Gastroesophageal sphincter (tissue), 4 donors: ENCODE measurements around the gene TRIM6. TPM values are rescaled to one million over a fixed set of nuclear protein-coding genes. Genes with fewer than 3 reads are reported as not detected.
A peak's percentile ranks its signal among the peaks of the same experiment; 100 is the strongest.
"Not testable (repeated sequence)": the region's sequence is repeated elsewhere in the genome, so short reads cannot be mapped to it uniquely, and the experiment has no call there.

Source experiments
- ATAC-seq: fragments of 150-250 bp; one replicate; pipeline ENCODE4 v1.9.1; 2016; ENCODE audit warnings: mild to moderate bottlenecking, moderate library complexity
- H3K27ac ChIP-seq, 4 donors: fragments of 200-600 bp; sonication (generic) in 3 of 4; 1 replicate in 3 of 4; 2 replicates in 1 of 4; pipeline ENCODE4 v1.5.1; 2016 to 2019
- H3K27me3 ChIP-seq: fragments of 200-600 bp; sonication (generic); one replicate; pipeline ENCODE4 v1.5.1; 2019
- H3K36me3 ChIP-seq, 2 donors: fragments of 200-600 bp; sonication (generic); one replicate each; pipeline ENCODE4 v1.5.1; 2019; ENCODE audit warnings: control low read depth in 1 of 2
- H3K4me1 ChIP-seq, 3 donors: fragments of 200-600 bp; sonication (generic); 1 replicate in 2 of 3; 2 replicates in 1 of 3; pipeline ENCODE4 v1.5.1; 2016 to 2019; ENCODE audit warnings: control low read depth in 2 of 3
- H3K4me3 ChIP-seq, 2 donors: fragments of 200-600 bp; sonication (generic); one replicate each; pipeline ENCODE4 v1.5.1; 2019; ENCODE audit warnings: mild to moderate bottlenecking in 1 of 2, moderate library complexity in 1 of 2
- H3K9me3 ChIP-seq, 3 donors: fragments of 200-600 bp; sonication (generic); one replicate each; pipeline ENCODE4 v1.5.1; 2017 to 2019; ENCODE audit warnings: control low read depth in 2 of 3
- EP300 ChIP-seq: sonication (generic); formaldehyde crosslinking; IDR thresholded peaks from one replicate; pipeline ENCODE4 v1.6.1; 2017; ENCODE audit warnings: antibody characterized with exemption, mild to moderate bottlenecking
- POLR2A ChIP-seq, 2 donors: fragments of 450-650 bp; IDR thresholded peaks; one replicate each; pipeline ENCODE4 v1.6.1; 2017; ENCODE audit warnings: antibody characterized with exemption in 2 of 2, mild to moderate bottlenecking in 2 of 2, moderate library complexity in 1 of 2
- POLR2AphosphoS5 ChIP-seq: sonication (generic); formaldehyde crosslinking; IDR thresholded peaks from one replicate; pipeline ENCODE4 v1.6.1; 2017; ENCODE audit warnings: antibody characterized with exemption
- WGBS, 2 donors: methylation state at CpG; one replicate each; pipeline ENCODE4 v1.1.5; 2018; ENCODE audit warnings: low coverage in 1 of 2; 5-methylcytosine and 5-hydroxymethylcytosine counted together
- total RNA-seq, 4 donors: library from RNA; depleted of rRNA; stranded (reverse); fragments of >200 nt; gene quantifications; one replicate each; pipeline ENCODE4 v1.1.0, GENCODE V29; 2016
- TF ChIP-seq, protein P1 (sequence below), 4 experiments: fragments of 200-600 bp in 2 of 4; fragments of 450-650 bp in 2 of 4; sonication (generic) in 1 of 4; IDR thresholded peaks; one replicate each; pipeline ENCODE4 v1.5.1; 2017 to 2019; ENCODE audit warnings: antibody characterized with exemption in 4 of 4, mild to moderate bottlenecking in 2 of 4, moderate library complexity in 2 of 4

The TRIM6 gene
- total RNA-seq, 4 donors from 2014 or later: 1.6 to 5.6 (median 2.1) TPM

DNA sequence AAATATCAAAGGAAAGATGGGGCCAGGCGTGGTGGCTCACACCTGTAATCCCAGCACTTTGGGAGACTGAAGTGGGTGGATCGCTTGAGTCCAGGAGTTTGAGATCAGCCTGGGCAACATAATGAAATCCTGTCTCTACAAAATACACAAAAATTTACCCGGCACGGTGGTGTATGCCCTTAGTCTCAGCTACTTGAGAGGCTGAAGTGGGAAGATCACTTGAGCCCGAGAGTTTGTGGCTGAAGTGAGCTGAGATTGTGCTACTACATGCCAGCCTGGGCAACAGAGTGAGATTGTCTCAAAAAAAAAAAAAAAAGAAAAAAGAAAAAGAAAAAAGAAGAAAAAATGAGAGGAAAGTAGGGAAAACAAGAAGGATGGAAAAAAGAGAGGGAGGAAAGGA, 3.8 kb upstream of the TRIM6 start:
- Histone ChIP-seq H3K27ac (no peak overlapping the region), H3K36me3 (no peaks in the 10 kb centered on the region), H3K4me3 (no peak overlapping the region), H3K4me1 (peaks cover 0 to 16% (median 5%) of the 10 kb centered on the region in 3 donors), H3K27me3 (no peaks in the 10 kb centered on the region), H3K9me3 (no peaks in the 10 kb centered on the region)
- no peak for ATAC-seq
- TF ChIP-seq EP300 (no peak), POLR2A (IDR thresholded peaks at IDR 0.05) (no peak)
- WGBS, 2 donors: 59 to 67% methylated on average over 4 to 5 of the region's 5 CpGs

DNA sequence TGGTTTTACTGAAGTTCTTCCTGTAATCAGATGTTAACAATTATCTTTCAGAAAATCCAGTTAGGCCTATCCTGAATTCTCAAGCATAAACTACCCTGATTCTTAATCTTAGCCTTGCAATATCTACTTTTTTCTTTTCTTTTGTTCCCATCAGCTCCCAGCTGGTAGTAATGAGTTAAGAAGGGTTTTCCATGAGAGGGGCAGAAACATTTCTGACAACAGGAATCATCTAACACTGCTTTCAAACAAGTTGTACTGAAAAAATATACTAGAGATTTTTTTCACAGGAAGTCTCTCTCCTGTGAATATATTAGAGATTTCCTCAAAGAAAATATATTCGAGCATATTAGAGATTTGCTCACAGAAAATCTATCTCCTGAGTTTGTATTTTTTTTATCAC, 3.3 kb upstream of the TRIM6 start:
- H3K4me3 ChIP-seq: no peak overlapping the region
- peaks cover 0 to 21% (median 5%) of the 10 kb centered on the region in 3 donors for H3K4me1 ChIP-seq
- no peak for ATAC-seq
- H3K36me3 ChIP-seq: no peaks in the 10 kb centered on the region
- WGBS, 2 donors: 38 to 64% methylated on average over 1 of the region's 1 CpG
- TF ChIP-seq POLR2A (IDR thresholded peaks at IDR 0.05) (no peak), POLR2AphosphoS5 (no peak), EP300 (no peak)
- TF ChIP-seq, protein P1, sequence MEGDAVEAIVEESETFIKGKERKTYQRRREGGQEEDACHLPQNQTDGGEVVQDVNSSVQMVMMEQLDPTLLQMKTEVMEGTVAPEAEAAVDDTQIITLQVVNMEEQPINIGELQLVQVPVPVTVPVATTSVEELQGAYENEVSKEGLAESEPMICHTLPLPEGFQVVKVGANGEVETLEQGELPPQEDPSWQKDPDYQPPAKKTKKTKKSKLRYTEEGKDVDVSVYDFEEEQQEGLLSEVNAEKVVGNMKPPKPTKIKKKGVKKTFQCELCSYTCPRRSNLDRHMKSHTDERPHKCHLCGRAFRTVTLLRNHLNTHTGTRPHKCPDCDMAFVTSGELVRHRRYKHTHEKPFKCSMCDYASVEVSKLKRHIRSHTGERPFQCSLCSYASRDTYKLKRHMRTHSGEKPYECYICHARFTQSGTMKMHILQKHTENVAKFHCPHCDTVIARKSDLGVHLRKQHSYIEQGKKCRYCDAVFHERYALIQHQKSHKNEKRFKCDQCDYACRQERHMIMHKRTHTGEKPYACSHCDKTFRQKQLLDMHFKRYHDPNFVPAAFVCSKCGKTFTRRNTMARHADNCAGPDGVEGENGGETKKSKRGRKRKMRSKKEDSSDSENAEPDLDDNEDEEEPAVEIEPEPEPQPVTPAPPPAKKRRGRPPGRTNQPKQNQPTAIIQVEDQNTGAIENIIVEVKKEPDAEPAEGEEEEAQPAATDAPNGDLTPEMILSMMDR (IDR thresholded peaks at IDR 0.05): no peak
- H3K9me3 ChIP-seq: no peaks in the 10 kb centered on the region
- no peaks in the 10 kb centered on the region for H3K27me3 ChIP-seq
- no peak overlapping the region for H3K27ac ChIP-seq

DNA sequence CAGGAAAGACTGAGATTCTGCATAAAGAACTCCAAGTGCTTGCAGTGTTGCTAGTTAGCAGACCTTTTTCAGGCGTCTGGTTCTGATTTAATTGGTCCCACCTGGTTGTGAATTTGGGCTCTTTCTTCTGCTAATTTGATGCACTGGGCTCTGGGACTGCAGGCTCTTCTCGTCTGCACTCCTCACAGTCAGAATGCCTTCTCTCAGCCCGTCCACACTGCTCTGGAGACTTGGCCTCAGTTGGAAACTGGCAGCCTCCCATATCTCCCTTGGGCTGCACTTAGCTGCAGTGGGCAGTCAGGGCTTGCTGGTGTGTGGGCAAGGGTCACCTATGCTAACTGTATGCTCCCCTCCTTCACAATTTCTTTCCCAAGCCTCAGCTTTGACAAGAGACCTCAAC, 1.5 kb downstream of the TRIM6 start:
- Histone ChIP-seq H3K9me3 (no peaks in the 10 kb centered on the region), H3K4me3 (no peak overlapping the region), H3K27ac (no peak overlapping the region), H3K36me3 (no peaks in the 10 kb centered on the region), H3K4me1 (peaks cover 0 to 40% (median 5%) of the 10 kb centered on the region in 3 donors), H3K27me3 (no peaks in the 10 kb centered on the region)
- 17 to 41% methylated on average over 2 of the region's 3 CpGs for WGBS, 2 donors
- TF ChIP-seq, protein P1 (IDR thresholded peaks at IDR 0.05): no peak
- TF ChIP-seq EP300 (no peak), POLR2AphosphoS5 (no peak), POLR2A (IDR thresholded peaks at IDR 0.05) (no peak)
- ATAC-seq: no peak

DNA sequence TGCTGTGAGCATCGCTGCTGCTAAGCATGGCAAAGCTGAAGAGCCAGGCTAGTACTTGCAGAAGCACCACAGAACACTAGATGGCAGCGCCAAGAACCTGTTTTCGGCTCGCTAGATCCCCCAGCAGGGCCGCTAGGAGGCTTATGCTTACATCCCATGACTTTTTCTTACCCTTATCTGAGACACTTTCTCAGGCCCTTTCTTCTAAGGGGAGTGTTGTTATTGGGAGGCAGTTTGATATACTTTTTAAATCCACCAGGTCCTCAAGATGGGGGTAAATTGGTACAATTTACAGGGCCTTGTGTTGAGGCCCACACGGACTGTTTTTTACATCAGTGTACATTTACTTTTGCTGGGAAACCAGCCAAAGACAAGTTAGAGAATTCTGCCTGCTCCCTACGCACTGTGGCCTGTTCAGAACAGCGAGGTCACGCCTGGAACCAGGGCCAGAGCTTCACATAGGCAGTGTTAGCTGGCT, 4.0 kb downstream of the TRIM6 start:
- Histone ChIP-seq H3K27me3 (no peaks in the 10 kb centered on the region), H3K4me1 (peaks cover 0 to 44% (median 5%) of the 10 kb centered on the region in 3 donors), H3K27ac (peak overlapping the region; percentile 60 to 76 (median 70)), H3K9me3 (no peaks in the 10 kb centered on the region), H3K4me3 (no peak overlapping the region), H3K36me3 (peaks cover 0 to 10% of the 10 kb centered on the region in 2 donors)
- WGBS, 2 donors: 13 to 16% methylated on average over 2 to 3 of the region's 9 CpGs
- ATAC-seq: peak; percentile 74
- TF ChIP-seq, protein P1 (IDR thresholded peaks at IDR 0.05): peak; percentile 31 to 79 (median 76)
- TF ChIP-seq POLR2AphosphoS5 (no peak), POLR2A (IDR thresholded peaks at IDR 0.05) (no peak), EP300 (no peak)

DNA sequence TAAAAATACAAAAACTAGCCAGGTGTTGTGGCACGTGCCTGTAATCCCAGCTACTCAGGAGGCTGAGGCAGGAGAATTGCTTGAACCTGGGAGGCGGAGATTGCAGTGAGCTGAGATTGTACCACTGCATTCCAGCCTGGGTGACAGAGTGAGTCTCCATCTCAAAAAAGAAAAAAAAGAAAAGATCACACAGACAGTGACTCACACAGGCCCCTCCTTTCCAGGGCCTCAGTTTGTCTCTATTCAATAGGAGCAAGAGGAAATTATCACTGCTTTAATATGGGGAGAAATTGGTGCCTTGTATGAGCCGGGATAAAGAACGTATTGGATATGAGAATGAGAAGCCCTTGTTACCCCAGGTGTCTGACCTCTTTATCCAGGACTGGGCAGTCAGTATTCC, 6.4 kb downstream of the TRIM6 start:
- not testable (repeated sequence) for H3K27ac ChIP-seq, ATAC-seq, H3K27me3 ChIP-seq, H3K4me3 ChIP-seq, H3K9me3 ChIP-seq
- 90 to 93% methylated on average over 2 to 4 of the region's 4 CpGs for WGBS, 2 donors
- H3K4me1 ChIP-seq: peaks cover 0 to 35% (median 0%) of the 10 kb centered on the region in 3 donors
- H3K36me3 ChIP-seq: peaks cover 0 to 11% of the 10 kb centered on the region in 2 donors

DNA sequence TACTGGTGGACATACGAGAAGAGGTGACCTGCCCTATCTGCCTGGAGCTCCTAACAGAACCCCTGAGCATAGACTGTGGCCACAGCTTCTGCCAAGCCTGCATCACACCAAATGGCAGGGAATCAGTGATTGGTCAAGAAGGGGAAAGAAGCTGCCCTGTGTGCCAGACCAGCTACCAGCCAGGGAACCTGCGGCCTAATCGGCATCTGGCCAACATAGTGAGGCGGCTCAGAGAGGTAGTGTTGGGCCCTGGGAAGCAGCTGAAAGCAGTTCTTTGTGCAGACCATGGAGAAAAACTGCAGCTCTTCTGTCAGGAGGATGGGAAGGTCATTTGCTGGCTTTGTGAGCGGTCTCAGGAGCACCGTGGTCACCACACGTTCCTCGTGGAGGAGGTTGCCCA, 6.9 kb downstream of the TRIM6 start:
- TF ChIP-seq POLR2A (IDR thresholded peaks at IDR 0.05) (no peak), EP300 (no peak), POLR2AphosphoS5 (no peak)
- TF ChIP-seq, protein P1 (IDR thresholded peaks at IDR 0.05): no peak
- Histone ChIP-seq H3K4me1 (peaks cover 0 to 29% (median 0%) of the 10 kb centered on the region in 3 donors), H3K36me3 (peaks cover 0 to 11% of the 10 kb centered on the region in 2 donors), H3K9me3 (no peaks in the 10 kb centered on the region), H3K27me3 (no peaks in the 10 kb centered on the region), H3K4me3 (no peak overlapping the region), H3K27ac (no peak overlapping the region)
- no peak for ATAC-seq
- 80 to 89% methylated on average over 1 to 5 of the region's 8 CpGs for WGBS, 2 donors
